AG04450 (cell line): ENCODE results near the gene METTL21A. TPM values are rescaled to one million over a fixed set of nuclear protein-coding genes. Genes with fewer than 3 reads are reported as not detected.
A peak's percentile ranks its signal among the peaks of the same experiment; 100 is the strongest.

ENCODE experiments used
- CTCF ChIA-PET: fragments of 300-600, 350-600 bp; formaldehyde crosslinking; extraction: SDS; loops from one replicate; lab custom pipeline; 2022; ENCODE audit warnings: antibody characterized with exemption, inconsistent platforms; lab: Charles Lee
- POLR2A ChIA-PET: fragments of 350-600 bp; formaldehyde crosslinking; extraction: SDS; loops from one replicate; lab custom pipeline; 2021; ENCODE audit warnings: antibody characterized with exemption, inconsistent platforms; lab: Yijun Ruan, JAX
- DNase-seq: peaks from one replicate; pipeline ENCODE4 v3.0.0-alpha.2; 2011; ENCODE audit warnings: low read depth, low spot score
- H3K27ac ChIP-seq: one replicate; pipeline ENCODE4 v1.5.1; 2012; ENCODE audit warnings: low read depth, low read length, control low read depth
- H3K27me3 ChIP-seq: one replicate; pipeline ENCODE4 v1.6.0; 2012; ENCODE audit warnings: low read length; ENCODE audit not compliant: control insufficient read depth, insufficient read depth
- H3K4me3 ChIP-seq: 2 replicates; pipeline ENCODE4 v1.5.1; 2011; ENCODE audit warnings: mild to moderate bottlenecking, low read depth, low read length, control low read depth
- H3K9me3 ChIP-seq: 2 replicates; pipeline ENCODE4 v1.5.1; 2012; ENCODE audit warnings: low read length; ENCODE audit not compliant: control insufficient read depth, insufficient read depth
- polyA plus RNA-seq: library from polyadenylated mRNA; depleted of rRNA; stranded (reverse); fragments of >200 nt; gene quantifications from 2 replicates; pipeline ENCODE4 v1.2.3, GENCODE V29; 2011
- TF ChIP-seq, protein P1 (sequence below): IDR thresholded peaks from 2 replicates; pipeline ENCODE4 v1.5.1; 2011; ENCODE audit warnings: low read depth, low read length, control low read depth, inconsistent platforms

The METTL21A gene
- polyA plus RNA-seq, 1 experiment: 20.3 TPM

DNA sequence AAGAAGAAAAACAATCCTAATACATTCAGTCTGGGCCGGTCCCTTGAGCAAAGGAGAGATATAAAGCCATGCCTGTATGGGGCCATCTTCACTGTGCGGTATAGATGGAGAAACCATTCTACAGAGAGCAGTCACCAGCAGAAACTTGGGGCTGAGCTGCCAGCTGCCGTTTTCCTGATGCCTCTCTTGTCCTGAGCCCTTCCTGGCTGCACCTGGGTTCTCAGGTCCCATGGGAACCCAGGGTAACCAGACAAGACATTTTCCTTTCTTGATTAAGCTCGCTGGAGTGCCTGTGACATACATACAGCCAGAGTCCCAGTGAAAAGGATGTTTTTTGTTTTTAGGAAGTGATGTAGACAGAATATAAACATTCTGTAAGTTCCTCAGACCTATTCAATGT, 5.3 kb upstream of the METTL21A start:
- Histone ChIP-seq H3K27me3 (no peaks in the 10 kb centered on the region), H3K9me3 (no peaks in the 10 kb centered on the region; the same call in 1 of the 2 replicates), H3K27ac (no peak overlapping the region), H3K4me3 (no peak overlapping the region)
- POLR2A ChIA-PET: interaction anchor here (0.6 to 0.7 kb wide), 5 partner anchors 15 to 116 kb away, joined by 3 to 7 read pairs (median 5); partner anchors contain the start of gene CCNYL1
- no peak for DNase-seq
- CTCF ChIA-PET: interaction anchor here (0.6 kb wide), 1 partner anchor 940 kb away, joined by 3 read pairs; no protein-coding TSS in a partner anchor
- TF ChIP-seq, protein P1, sequence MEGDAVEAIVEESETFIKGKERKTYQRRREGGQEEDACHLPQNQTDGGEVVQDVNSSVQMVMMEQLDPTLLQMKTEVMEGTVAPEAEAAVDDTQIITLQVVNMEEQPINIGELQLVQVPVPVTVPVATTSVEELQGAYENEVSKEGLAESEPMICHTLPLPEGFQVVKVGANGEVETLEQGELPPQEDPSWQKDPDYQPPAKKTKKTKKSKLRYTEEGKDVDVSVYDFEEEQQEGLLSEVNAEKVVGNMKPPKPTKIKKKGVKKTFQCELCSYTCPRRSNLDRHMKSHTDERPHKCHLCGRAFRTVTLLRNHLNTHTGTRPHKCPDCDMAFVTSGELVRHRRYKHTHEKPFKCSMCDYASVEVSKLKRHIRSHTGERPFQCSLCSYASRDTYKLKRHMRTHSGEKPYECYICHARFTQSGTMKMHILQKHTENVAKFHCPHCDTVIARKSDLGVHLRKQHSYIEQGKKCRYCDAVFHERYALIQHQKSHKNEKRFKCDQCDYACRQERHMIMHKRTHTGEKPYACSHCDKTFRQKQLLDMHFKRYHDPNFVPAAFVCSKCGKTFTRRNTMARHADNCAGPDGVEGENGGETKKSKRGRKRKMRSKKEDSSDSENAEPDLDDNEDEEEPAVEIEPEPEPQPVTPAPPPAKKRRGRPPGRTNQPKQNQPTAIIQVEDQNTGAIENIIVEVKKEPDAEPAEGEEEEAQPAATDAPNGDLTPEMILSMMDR: no peak

GRCh38 chr2:207629553-207629952, 4.4 kb upstream of the METTL21A start:
- TF ChIP-seq, protein P1: no peak
- no peak overlapping the region for H3K4me3 ChIP-seq
- no peak overlapping the region for H3K27ac ChIP-seq
- H3K9me3 ChIP-seq: no peaks in the 10 kb centered on the region; the same call in 1 of the 2 replicates
- POLR2A ChIA-PET: interaction anchor here (0.6 kb wide), 1 partner anchor 117 kb away, joined by 7 read pairs; no protein-coding TSS in a partner anchor
- no peak for DNase-seq
- no peaks in the 10 kb centered on the region for H3K27me3 ChIP-seq
- CTCF ChIA-PET: no interaction called here

DNA sequence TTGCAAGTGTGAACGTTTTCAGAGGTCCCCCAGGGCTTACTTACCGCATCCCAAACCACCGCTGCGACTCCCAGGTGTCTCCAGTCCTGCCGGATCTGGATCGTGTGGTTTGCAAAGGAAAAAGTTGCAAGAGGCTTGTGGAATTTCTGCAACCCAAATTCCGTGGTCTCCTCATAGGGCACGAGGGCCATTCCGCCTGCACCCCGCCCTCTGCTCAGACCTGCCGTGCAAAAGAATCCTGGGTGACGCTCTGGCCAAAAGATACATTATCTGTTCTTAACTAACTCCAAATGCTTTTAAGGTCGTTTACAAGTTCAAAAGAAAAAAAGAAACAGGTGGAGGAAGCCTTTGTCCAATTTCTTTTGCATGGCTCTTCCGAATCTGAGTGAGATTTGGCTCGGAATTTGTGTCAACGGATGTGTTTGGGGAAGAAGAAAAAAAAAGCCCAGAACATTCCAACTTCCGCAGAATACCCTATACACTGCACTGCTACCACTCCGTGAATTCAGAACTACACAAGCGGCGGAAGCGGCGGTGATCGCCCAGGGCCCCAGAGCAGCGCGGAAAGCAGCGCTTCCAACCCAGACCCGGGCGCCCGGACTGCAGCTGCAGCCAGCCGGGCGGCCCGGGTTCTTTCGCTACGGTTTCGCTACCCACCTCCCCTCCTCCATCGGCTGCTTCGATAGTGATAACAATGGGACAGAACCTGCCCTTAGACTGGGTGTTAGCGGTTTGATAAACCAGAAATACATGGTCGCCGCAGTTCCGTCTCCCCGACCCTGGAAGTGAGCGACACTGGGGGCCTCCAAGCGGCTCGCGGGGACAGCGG, 795 bp downstream of the METTL21A start:
- POLR2A ChIA-PET: interaction anchor here (0.9 to 3.1 kb wide), 4 partner anchors 87 to 458 kb away, joined by 3 to 29 read pairs (median 14); partner anchors contain the start of genes CCNYL1, CREB1 and KLF7
- CTCF ChIA-PET: interaction anchor here (0.6 to 3.2 kb wide), 14 partner anchors 12 to 552 kb away, joined by 3 to 13 read pairs (median 4); partner anchors contain the start of gene CCNYL1
- no peaks in the 10 kb centered on the region; the same call in 1 of the 2 replicates for H3K9me3 ChIP-seq
- no peaks in the 10 kb centered on the region for H3K27me3 ChIP-seq
- peak overlapping the region; percentile 96 for H3K27ac ChIP-seq
- peak overlapping the region; percentile 91 for H3K4me3 ChIP-seq
- TF ChIP-seq, protein P1: no peak
- no peak for DNase-seq

GRCh38 chr2:207621501-207622039, 3.6 kb downstream of the METTL21A start:
- Histone ChIP-seq H3K27ac (no peak overlapping the region), H3K4me3 (no peak overlapping the region), H3K9me3 (no peaks in the 10 kb centered on the region; the same call in 1 of the 2 replicates), H3K27me3 (no peaks in the 10 kb centered on the region)
- ChIA-PET CTCF (interaction anchor here (0.6 to 1.0 kb wide), 4 partner anchors 88 to 821 kb away, joined by 3 to 6 read pairs (median 3); partner anchors contain the start of gene CCNYL1), POLR2A (interaction anchor here (1.4 kb wide), 1 partner anchor 92 kb away, joined by 5 read pairs; the partner anchor contains the start of gene CREB1)
- DNase-seq: no peak
- TF ChIP-seq, protein P1: no peak
